ENCODE results near the gene SPATS2L.

Gene SPATS2L

GRCh38 chr2:200445284-200445683 lies 138.8 kb downstream of the SPATS2L start:
- no peak overlapping the region for H2BK5ac ChIP-seq (ENCODE audit: low read length)
- no peak overlapping the region for H4K5ac ChIP-seq (ENCODE audit: low read length)
- no peak overlapping the region for H2BK120ac ChIP-seq (ENCODE audit: low read depth, low read length)
- H3K79me1 ChIP-seq (ENCODE audit: low read length), result no peaks in the 10 kb centered on the region
- no peak overlapping the region for H2BK15ac ChIP-seq (replicated peaks; ENCODE audit: low read depth)
- H3K56ac ChIP-seq (ENCODE audit: low read length), result no peak overlapping the region
- H3K4me3 ChIP-seq (ENCODE audit: low read length), result no peak overlapping the region
- H3K18ac ChIP-seq (ENCODE audit: low read length), result no peak overlapping the region
- H3K9ac ChIP-seq (ENCODE audit: low read length), result no peak overlapping the region
- no peak overlapping the region for H4K8ac ChIP-seq (ENCODE audit: low read depth, low read length)
- no peak overlapping the region for H3K27ac ChIP-seq (ENCODE audit: low read depth, low read length)
- no peak for DNase-seq
- H3K23ac ChIP-seq (ENCODE audit: low read length), result no peak overlapping the region
- no peaks in the 10 kb centered on the region for H3K4me1 ChIP-seq (ENCODE audit: control insufficient read depth, low read depth, low read length)
- no peaks in the 10 kb centered on the region for H3K27me3 ChIP-seq (ENCODE audit: insufficient read depth, low read length, poor library complexity)
- H3K4ac ChIP-seq (ENCODE audit: low read depth, low read length), result no peak overlapping the region
- no peak overlapping the region for H2AK5ac ChIP-seq (ENCODE audit: low read length)
- no peak overlapping the region for H3K4me2 ChIP-seq (ENCODE audit: low read length)
- no CpG with 5 or more reads among the region's 1 CpG for WGBS (ENCODE audit: extremely low coverage, insufficient coverage, low lambda C conversion rate)
- peaks cover 1% of the 10 kb centered on the region for H3K36me3 ChIP-seq (ENCODE audit: control insufficient read depth, insufficient read depth, low read length)
- H3K79me2 ChIP-seq (ENCODE audit: control insufficient read depth, insufficient read depth, low read length), result no peaks in the 10 kb centered on the region

- H3K56ac ChIP-seq (ENCODE audit: low read length), result no peak overlapping the region
- H3K4me3 ChIP-seq (ENCODE audit: low read length), result no peak overlapping the region
- WGBS (ENCODE audit: extremely low coverage, insufficient coverage, low lambda C conversion rate), result no CpG with 5 or more reads among the region's 3 CpGs
- H3K9ac ChIP-seq (ENCODE audit: low read length), result no peak overlapping the region
- H3K18ac ChIP-seq (ENCODE audit: low read length), result no peak overlapping the region
- no peak overlapping the region for H2BK15ac ChIP-seq (replicated peaks; ENCODE audit: low read depth)
- H3K4ac ChIP-seq (ENCODE audit: low read depth, low read length), result no peak overlapping the region
- peaks cover 1% of the 10 kb centered on the region for H3K36me3 ChIP-seq (ENCODE audit: control insufficient read depth, insufficient read depth, low read length)
- H2BK120ac ChIP-seq (ENCODE audit: low read depth, low read length), result no peak overlapping the region
- no peak overlapping the region for H4K8ac ChIP-seq (ENCODE audit: low read depth, low read length)
- H4K5ac ChIP-seq (ENCODE audit: low read length), result no peak overlapping the region
- H3K23ac ChIP-seq (ENCODE audit: low read length), result no peak overlapping the region
- no peaks in the 10 kb centered on the region for H3K27me3 ChIP-seq (ENCODE audit: insufficient read depth, low read length, poor library complexity)
- H3K27ac ChIP-seq (ENCODE audit: low read depth, low read length), result no peak overlapping the region
- no peaks in the 10 kb centered on the region for H3K4me1 ChIP-seq (ENCODE audit: control insufficient read depth, low read depth, low read length)
- no peaks in the 10 kb centered on the region for H3K79me1 ChIP-seq (ENCODE audit: low read length)
- H3K79me2 ChIP-seq (ENCODE audit: control insufficient read depth, insufficient read depth, low read length), result no peaks in the 10 kb centered on the region
- no peak for DNase-seq
- H2BK5ac ChIP-seq (ENCODE audit: low read length), result no peak overlapping the region
- no peak overlapping the region for H2AK5ac ChIP-seq (ENCODE audit: low read length)
- H3K4me2 ChIP-seq (ENCODE audit: low read length), result no peak overlapping the region
These were observed 140.1 kb downstream of the SPATS2L start for GRCh38 chr2:200446612-200447011.

GRCh38 chr2:200447139-200447855 lies 140.8 kb downstream of the SPATS2L start:
- Histone ChIP-seq H3K4me1 (ENCODE audit: control insufficient read depth, low read depth, low read length) (no peaks in the 10 kb centered on the region), H2AK5ac (ENCODE audit: low read length) (no peak overlapping the region), H3K27me3 (ENCODE audit: insufficient read depth, low read length, poor library complexity) (no peaks in the 10 kb centered on the region), H3K18ac (ENCODE audit: low read length) (no peak overlapping the region), H2BK5ac (ENCODE audit: low read length) (no peak overlapping the region), H4K5ac (ENCODE audit: low read length) (no peak overlapping the region), H3K4me3 (ENCODE audit: low read length) (no peak overlapping the region), H3K4ac (ENCODE audit: low read depth, low read length) (no peak overlapping the region), H3K27ac (ENCODE audit: low read depth, low read length) (no peak overlapping the region), H3K23ac (ENCODE audit: low read length) (no peak overlapping the region), H2BK15ac (replicated peaks; ENCODE audit: low read depth) (no peak overlapping the region), H3K79me2 (ENCODE audit: control insufficient read depth, insufficient read depth, low read length) (no peaks in the 10 kb centered on the region), H3K56ac (ENCODE audit: low read length) (no peak overlapping the region), H3K79me1 (ENCODE audit: low read length) (no peaks in the 10 kb centered on the region), H4K8ac (ENCODE audit: low read depth, low read length) (no peak overlapping the region), H3K4me2 (ENCODE audit: low read length) (no peak overlapping the region), H2BK120ac (ENCODE audit: low read depth, low read length) (no peak overlapping the region), H3K36me3 (ENCODE audit: control insufficient read depth, insufficient read depth, low read length) (peaks cover 1% of the 10 kb centered on the region), H3K9ac (ENCODE audit: low read length) (no peak overlapping the region)
- DNase-seq, result no peak
- no CpG with 5 or more reads among the region's 4 CpGs for WGBS (ENCODE audit: extremely low coverage, insufficient coverage, low lambda C conversion rate)

- Histone ChIP-seq H3K4me1 (ENCODE audit: control insufficient read depth, low read depth, low read length) (peaks cover 6% of the 10 kb centered on the region), H3K4ac (ENCODE audit: low read depth, low read length) (no peak overlapping the region), H2BK15ac (replicated peaks; ENCODE audit: low read depth) (no peak overlapping the region), H4K5ac (ENCODE audit: low read length) (no peak overlapping the region), H3K56ac (ENCODE audit: low read length) (no peak overlapping the region), H3K4me2 (ENCODE audit: low read length) (no peak overlapping the region), H3K23ac (ENCODE audit: low read length) (no peak overlapping the region), H2AK5ac (ENCODE audit: low read length) (no peak overlapping the region), H2BK5ac (ENCODE audit: low read length) (no peak overlapping the region), H2BK120ac (ENCODE audit: low read depth, low read length) (no peak overlapping the region), H3K27me3 (ENCODE audit: insufficient read depth, low read length, poor library complexity) (no peaks in the 10 kb centered on the region), H3K27ac (ENCODE audit: low read depth, low read length) (no peak overlapping the region), H3K36me3 (ENCODE audit: control insufficient read depth, insufficient read depth, low read length) (peaks cover 1% of the 10 kb centered on the region), H3K79me1 (ENCODE audit: low read length) (peaks cover 3% of the 10 kb centered on the region), H3K9ac (ENCODE audit: low read length) (no peak overlapping the region), H3K4me3 (ENCODE audit: low read length) (no peak overlapping the region), H3K79me2 (ENCODE audit: control insufficient read depth, insufficient read depth, low read length) (no peaks in the 10 kb centered on the region), H4K8ac (ENCODE audit: low read depth, low read length) (no peak overlapping the region), H3K18ac (ENCODE audit: low read length) (no peak overlapping the region)
- DNase-seq, result no peak
These were observed 142.0 kb downstream of the SPATS2L start for GRCh38 chr2:200448455-200448854.

- Histone ChIP-seq H3K4ac (ENCODE audit: low read depth, low read length) (no peak overlapping the region), H3K4me1 (ENCODE audit: control insufficient read depth, low read depth, low read length) (peaks cover 10% of the 10 kb centered on the region), H3K23ac (ENCODE audit: low read length) (no peak overlapping the region), H3K9ac (ENCODE audit: low read length) (no peak overlapping the region), H4K5ac (ENCODE audit: low read length) (no peak overlapping the region), H2BK5ac (ENCODE audit: low read length) (no peak overlapping the region), H2BK120ac (ENCODE audit: low read depth, low read length) (no peak overlapping the region), H3K79me1 (ENCODE audit: low read length) (peaks cover 3% of the 10 kb centered on the region), H3K4me2 (ENCODE audit: low read length) (no peak overlapping the region), H2AK5ac (ENCODE audit: low read length) (no peak overlapping the region), H3K27me3 (ENCODE audit: insufficient read depth, low read length, poor library complexity) (no peaks in the 10 kb centered on the region), H3K56ac (ENCODE audit: low read length) (no peak overlapping the region), H3K18ac (ENCODE audit: low read length) (no peak overlapping the region), H2BK15ac (replicated peaks; ENCODE audit: low read depth) (no peak overlapping the region), H4K8ac (ENCODE audit: low read depth, low read length) (no peak overlapping the region), H3K36me3 (ENCODE audit: control insufficient read depth, insufficient read depth, low read length) (peaks cover 1% of the 10 kb centered on the region), H3K27ac (ENCODE audit: low read depth, low read length) (no peak overlapping the region), H3K79me2 (ENCODE audit: control insufficient read depth, insufficient read depth, low read length) (no peaks in the 10 kb centered on the region), H3K4me3 (ENCODE audit: low read length) (no peak overlapping the region)
- DNase-seq, result no peak
- WGBS (ENCODE audit: extremely low coverage, insufficient coverage, low lambda C conversion rate), result no CpG with 5 or more reads among the region's 4 CpGs
These were observed 142.7 kb downstream of the SPATS2L start for GRCh38 chr2:200449149-200449548.

- Histone ChIP-seq H2BK15ac (replicated peaks; ENCODE audit: low read depth) (no peak overlapping the region), H3K56ac (ENCODE audit: low read length) (no peak overlapping the region), H3K23ac (ENCODE audit: low read length) (no peak overlapping the region), H3K79me1 (ENCODE audit: low read length) (peaks cover 5% of the 10 kb centered on the region), H2AK5ac (ENCODE audit: low read length) (no peak overlapping the region), H3K4me2 (ENCODE audit: low read length) (no peak overlapping the region), H2BK5ac (ENCODE audit: low read length) (no peak overlapping the region), H3K4ac (ENCODE audit: low read depth, low read length) (no peak overlapping the region), H4K5ac (ENCODE audit: low read length) (no peak overlapping the region), H2BK120ac (ENCODE audit: low read depth, low read length) (no peak overlapping the region), H3K18ac (ENCODE audit: low read length) (no peak overlapping the region), H3K4me1 (ENCODE audit: control insufficient read depth, low read depth, low read length) (peaks cover 10% of the 10 kb centered on the region), H3K9ac (ENCODE audit: low read length) (no peak overlapping the region), H3K4me3 (ENCODE audit: low read length) (no peak overlapping the region), H3K79me2 (ENCODE audit: control insufficient read depth, insufficient read depth, low read length) (no peaks in the 10 kb centered on the region), H3K27me3 (ENCODE audit: insufficient read depth, low read length, poor library complexity) (no peaks in the 10 kb centered on the region), H3K27ac (ENCODE audit: low read depth, low read length) (no peak overlapping the region), H4K8ac (ENCODE audit: low read depth, low read length) (no peak overlapping the region), H3K36me3 (ENCODE audit: control insufficient read depth, insufficient read depth, low read length) (peaks cover 2% of the 10 kb centered on the region)
- no peak for DNase-seq
- WGBS (ENCODE audit: extremely low coverage, insufficient coverage, low lambda C conversion rate), result no CpG with 5 or more reads among the region's 2 CpGs
These were observed 143.8 kb downstream of the SPATS2L start for GRCh38 chr2:200450288-200450687.

Measured in mesendoderm (in vitro differentiated cells).